ENCODE results near the gene BNIP3. TPM values are rescaled to one million over a fixed set of nuclear protein-coding genes. Genes with fewer than 3 reads are reported as not detected.
"Not testable (repeated sequence)": the region's sequence is repeated elsewhere in the genome, so short reads cannot be mapped to it uniquely, and the experiment has no call there.

The BNIP3 gene
- polyA plus RNA-seq, 5 donors, result 34.0 to 49.4 (median 39.1) TPM

GRCh38 chr10:131931981-131932380, 49.7 kb downstream of the BNIP3 start:
- DNase-seq, result no peak

- DNase-seq, result no peak
Measured at GRCh38 chr10:131930586-131931330, 51.0 kb downstream of the BNIP3 start.

- DNase-seq, result no peak
Measured at GRCh38 chr10:131930150-131930549, 51.6 kb downstream of the BNIP3 start.

GRCh38 chr10:131929122-131929845, 52.4 kb downstream of the BNIP3 start:
- no peak for DNase-seq

GRCh38 chr10:131928248-131929095, 53.3 kb downstream of the BNIP3 start:
- no peak for DNase-seq

GRCh38 chr10:131926743-131927595, 54.8 kb downstream of the BNIP3 start:
- DNase-seq, result no peak

GRCh38 chr10:131926253-131926652, 55.5 kb downstream of the BNIP3 start:
- no peak for DNase-seq

GRCh38 chr10:131925716-131926115, 56.0 kb downstream of the BNIP3 start:
- DNase-seq, result no peak

GRCh38 chr10:131925011-131925649, 56.6 kb downstream of the BNIP3 start:
- no peak for DNase-seq

GRCh38 chr10:131923038-131923756, 58.5 kb downstream of the BNIP3 start:
- DNase-seq, result no peak

GRCh38 chr10:131921184-131921583, 60.5 kb downstream of the BNIP3 start:
- DNase-seq, result no peak

- DNase-seq, result no peak
Measured at GRCh38 chr10:131920693-131921092, 61.0 kb downstream of the BNIP3 start.

- no peak for DNase-seq
Measured at GRCh38 chr10:131920151-131920550, 61.6 kb downstream of the BNIP3 start.

GRCh38 chr10:131919461-131919860, 62.3 kb downstream of the BNIP3 start:
- DNase-seq, result not testable (repeated sequence)

Other genes with a start within 250 kb of the BNIP3 start
- 10 to 100 TPM; 32.9 to 43.0 (median 35.1) TPM for gene PPP2R2D, start 80.9 kb downstream of the BNIP3 start, polyA plus RNA-seq (ENCODE audit: insufficient read depth in 1 of 5, insufficient read length in 5 of 5, low replicate concordance in 1 of 5)
- gene JAKMIP3, start 84.0 kb upstream of the BNIP3 start, polyA plus RNA-seq (ENCODE audit: insufficient read depth in 1 of 5, insufficient read length in 5 of 5, low replicate concordance in 1 of 5), result under 1 TPM; 0.23 to 0.43 (median 0.31) TPM
- 10 to 100 TPM in 4 of 5 donors, 1 to 10 TPM in 1; 8.0 to 13.5 (median 12.4) TPM for gene DPYSL4, start 205.0 kb upstream of the BNIP3 start, polyA plus RNA-seq (ENCODE audit: insufficient read depth in 1 of 5, insufficient read length in 5 of 5, low replicate concordance in 1 of 5)